ENCODE data around the gene RPS6KA1. TPM values are rescaled to one million over a fixed set of nuclear protein-coding genes. Genes with fewer than 3 reads are reported as not detected.

RPS6KA1 gene
- total and polyA plus RNA-seq, 10 of the 15 experiments (the other 5 are each of a cell fraction or from before 2014, with no cell fraction given) = 5.0 to 136 (median 91.5) TPM

DNA sequence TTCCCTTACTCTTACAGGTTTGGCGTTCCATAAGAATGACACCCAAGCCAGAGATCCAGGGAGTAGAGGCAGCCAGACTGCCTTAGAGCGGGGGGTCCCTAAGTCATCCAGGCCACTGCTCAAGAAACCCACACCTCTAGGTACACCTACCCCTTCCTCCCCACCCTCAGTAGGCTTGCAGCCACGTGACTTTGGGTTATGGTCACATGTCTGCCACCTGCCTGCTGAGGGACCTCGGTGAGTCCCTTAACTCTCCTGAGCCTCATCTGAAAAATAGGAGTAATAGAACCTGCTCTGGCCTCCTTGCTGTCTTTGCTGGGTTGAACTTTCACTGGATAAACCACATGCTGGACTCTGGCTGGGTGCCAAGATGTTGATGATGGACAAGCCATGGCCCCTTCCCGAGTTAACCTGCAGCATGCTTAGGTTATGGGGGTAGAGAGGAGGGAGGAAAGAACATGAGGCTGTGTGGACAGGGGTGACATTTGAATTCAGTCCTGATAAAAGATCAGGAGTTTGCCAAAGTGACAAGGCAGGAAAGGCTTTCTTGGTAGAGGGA lies 4.5 kb downstream of the RPS6KA1 start:
- Histone ChIP-seq H2AFZ (ENCODE audit: control insufficient read depth, low read depth, low read length) (no peak overlapping the region), H3K79me2 (ENCODE audit: control insufficient read depth, insufficient read depth, low read length) (peaks cover 22% of the 10 kb centered on the region), H4K20me1 (ENCODE audit: control insufficient read depth, insufficient read depth) (no peaks in the 10 kb centered on the region), H3K4me1 (ENCODE audit: control insufficient read depth, insufficient read depth, low read length) (peaks cover 29% of the 10 kb centered on the region), H3K27ac (ENCODE audit: control insufficient read depth, insufficient read depth) (no peak overlapping the region), H3K4me2 (ENCODE audit: control insufficient read depth, insufficient read depth) (peak overlapping the region; percentile 50; the same call in 1 of the 2 replicates), H3K27me3 (replicated peaks in 1 of 2; ENCODE audit: control insufficient read depth in 2 of 2, insufficient read depth in 2 of 2, low read length in 1 of 2) (no peaks in the 10 kb centered on the region), H3K9me3 (replicated peaks; ENCODE audit: control insufficient read depth, insufficient read depth, low read length) (no peaks in the 10 kb centered on the region), H3K36me3 (ENCODE audit: control insufficient read depth in 2 of 2, insufficient read depth in 2 of 2, low read length in 1 of 2) (peaks cover 0 to 1% of the 10 kb centered on the region in 2 experiments; a peak in 3 of 4 replicates), H3K4me3 (no peak overlapping the region), H3K9ac (ENCODE audit: control insufficient read depth, insufficient read depth, low read length) (no peak overlapping the region)
- WGBS (ENCODE audit: insufficient coverage, insufficient replicate concordance, low lambda C conversion rate, missing lambda C conversion rate) = 68% methylated on average over 5 of the region's 5 CpGs
- RAD21 ChIA-PET (ENCODE audit: unreplicated experiment) = interaction anchor here (1.2 kb wide), 2 partner anchors 49 to 255 kb away, joined by 3 to 5 read pairs; no protein-coding TSS in a partner anchor
- in situ Hi-C loops (cut with MboI) = no loop called here
- SMC1A ChIA-PET (ENCODE audit: uncharacterized antibody, unreplicated experiment) = interaction anchor here (0.6 to 2.2 kb wide), 2 partner anchors 8 to 34 kb away, joined by 3 to 6 read pairs; no protein-coding TSS in a partner anchor
- intact Hi-C loops (cut with micrococcal nuclease; ENCODE audit: unreplicated experiment) = no loop called here
- DNase-seq (ENCODE audit: low read depth, low spot score) = no peak
- POLR2A ChIA-PET = interaction anchor here (1.0 to 1.9 kb wide), 3 partner anchors 8 to 33 kb away, joined by 3 to 7 read pairs (median 7); no protein-coding TSS in a partner anchor
- no peak for FAIRE-seq
- no peak for ATAC-seq
- CTCF ChIA-PET = interaction anchor here (0.7 to 2.1 kb wide), 3 partner anchors 12 to 159 kb away, joined by 3 to 12 read pairs (median 3); no protein-coding TSS in a partner anchor
- TF ChIP-seq FOS (IDR thresholded peaks at IDR 0.05; ENCODE audit: borderline replicate concordance, extremely low read depth, insufficient read length) = peak; percentile 3
- TF ChIP-seq, protein P1, sequence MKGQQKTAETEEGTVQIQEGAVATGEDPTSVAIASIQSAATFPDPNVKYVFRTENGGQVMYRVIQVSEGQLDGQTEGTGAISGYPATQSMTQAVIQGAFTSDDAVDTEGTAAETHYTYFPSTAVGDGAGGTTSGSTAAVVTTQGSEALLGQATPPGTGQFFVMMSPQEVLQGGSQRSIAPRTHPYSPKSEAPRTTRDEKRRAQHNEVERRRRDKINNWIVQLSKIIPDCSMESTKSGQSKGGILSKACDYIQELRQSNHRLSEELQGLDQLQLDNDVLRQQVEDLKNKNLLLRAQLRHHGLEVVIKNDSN (IDR thresholded peaks at IDR 0.05; ENCODE audit: borderline replicate concordance, extremely low read length, insufficient read depth, low read depth, low read length) = peak; percentile 69
- TF ChIP-seq, protein P2, sequence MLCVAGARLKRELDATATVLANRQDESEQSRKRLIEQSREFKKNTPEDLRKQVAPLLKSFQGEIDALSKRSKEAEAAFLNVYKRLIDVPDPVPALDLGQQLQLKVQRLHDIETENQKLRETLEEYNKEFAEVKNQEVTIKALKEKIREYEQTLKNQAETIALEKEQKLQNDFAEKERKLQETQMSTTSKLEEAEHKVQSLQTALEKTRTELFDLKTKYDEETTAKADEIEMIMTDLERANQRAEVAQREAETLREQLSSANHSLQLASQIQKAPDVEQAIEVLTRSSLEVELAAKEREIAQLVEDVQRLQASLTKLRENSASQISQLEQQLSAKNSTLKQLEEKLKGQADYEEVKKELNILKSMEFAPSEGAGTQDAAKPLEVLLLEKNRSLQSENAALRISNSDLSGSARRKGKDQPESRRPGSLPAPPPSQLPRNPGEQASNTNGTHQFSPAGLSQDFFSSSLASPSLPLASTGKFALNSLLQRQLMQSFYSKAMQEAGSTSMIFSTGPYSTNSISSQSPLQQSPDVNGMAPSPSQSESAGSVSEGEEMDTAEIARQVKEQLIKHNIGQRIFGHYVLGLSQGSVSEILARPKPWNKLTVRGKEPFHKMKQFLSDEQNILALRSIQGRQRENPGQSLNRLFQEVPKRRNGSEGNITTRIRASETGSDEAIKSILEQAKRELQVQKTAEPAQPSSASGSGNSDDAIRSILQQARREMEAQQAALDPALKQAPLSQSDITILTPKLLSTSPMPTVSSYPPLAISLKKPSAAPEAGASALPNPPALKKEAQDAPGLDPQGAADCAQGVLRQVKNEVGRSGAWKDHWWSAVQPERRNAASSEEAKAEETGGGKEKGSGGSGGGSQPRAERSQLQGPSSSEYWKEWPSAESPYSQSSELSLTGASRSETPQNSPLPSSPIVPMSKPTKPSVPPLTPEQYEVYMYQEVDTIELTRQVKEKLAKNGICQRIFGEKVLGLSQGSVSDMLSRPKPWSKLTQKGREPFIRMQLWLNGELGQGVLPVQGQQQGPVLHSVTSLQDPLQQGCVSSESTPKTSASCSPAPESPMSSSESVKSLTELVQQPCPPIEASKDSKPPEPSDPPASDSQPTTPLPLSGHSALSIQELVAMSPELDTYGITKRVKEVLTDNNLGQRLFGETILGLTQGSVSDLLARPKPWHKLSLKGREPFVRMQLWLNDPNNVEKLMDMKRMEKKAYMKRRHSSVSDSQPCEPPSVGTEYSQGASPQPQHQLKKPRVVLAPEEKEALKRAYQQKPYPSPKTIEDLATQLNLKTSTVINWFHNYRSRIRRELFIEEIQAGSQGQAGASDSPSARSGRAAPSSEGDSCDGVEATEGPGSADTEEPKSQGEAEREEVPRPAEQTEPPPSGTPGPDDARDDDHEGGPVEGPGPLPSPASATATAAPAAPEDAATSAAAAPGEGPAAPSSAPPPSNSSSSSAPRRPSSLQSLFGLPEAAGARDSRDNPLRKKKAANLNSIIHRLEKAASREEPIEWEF (IDR thresholded peaks at IDR 0.05; ENCODE audit: insufficient replicate concordance, low read depth, low read length) = no peak
- TF ChIP-seq, protein P3, sequence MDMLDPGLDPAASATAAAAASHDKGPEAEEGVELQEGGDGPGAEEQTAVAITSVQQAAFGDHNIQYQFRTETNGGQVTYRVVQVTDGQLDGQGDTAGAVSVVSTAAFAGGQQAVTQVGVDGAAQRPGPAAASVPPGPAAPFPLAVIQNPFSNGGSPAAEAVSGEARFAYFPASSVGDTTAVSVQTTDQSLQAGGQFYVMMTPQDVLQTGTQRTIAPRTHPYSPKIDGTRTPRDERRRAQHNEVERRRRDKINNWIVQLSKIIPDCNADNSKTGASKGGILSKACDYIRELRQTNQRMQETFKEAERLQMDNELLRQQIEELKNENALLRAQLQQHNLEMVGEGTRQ (IDR thresholded peaks at IDR 0.05; ENCODE audit: borderline replicate concordance, low read depth, low read length) = peak; percentile 67
- TF ChIP-seq RAD51 (IDR thresholded peaks at IDR 0.05) = peak; percentile 96
- TF ChIP-seq, protein P4, sequence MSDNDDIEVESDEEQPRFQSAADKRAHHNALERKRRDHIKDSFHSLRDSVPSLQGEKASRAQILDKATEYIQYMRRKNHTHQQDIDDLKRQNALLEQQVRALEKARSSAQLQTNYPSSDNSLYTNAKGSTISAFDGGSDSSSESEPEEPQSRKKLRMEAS (IDR thresholded peaks at IDR 0.05; ENCODE audit: low read depth, low read length) = no peak
- TF ChIP-seq SMARCA5 (IDR thresholded peaks at IDR 0.05) = no peak
- peak; percentile 21 to 58; a peak in 1 of 4 replicates for TF ChIP-seq BHLHE40 (IDR thresholded peaks at IDR 0.05; ENCODE audit: borderline replicate concordance in 1 of 2, low read depth in 2 of 2, low read length in 1 of 2)
- TF ChIP-seq MEF2B (IDR thresholded peaks at IDR 0.05; ENCODE audit: partially characterized antibody, poor library complexity, severe bottlenecking) = peak; percentile 18
- no TSS peak for BruUV-seq (replicated peaks)
